ENCODE measurements around the gene MRPL47.

The MRPL47 gene

DNA sequence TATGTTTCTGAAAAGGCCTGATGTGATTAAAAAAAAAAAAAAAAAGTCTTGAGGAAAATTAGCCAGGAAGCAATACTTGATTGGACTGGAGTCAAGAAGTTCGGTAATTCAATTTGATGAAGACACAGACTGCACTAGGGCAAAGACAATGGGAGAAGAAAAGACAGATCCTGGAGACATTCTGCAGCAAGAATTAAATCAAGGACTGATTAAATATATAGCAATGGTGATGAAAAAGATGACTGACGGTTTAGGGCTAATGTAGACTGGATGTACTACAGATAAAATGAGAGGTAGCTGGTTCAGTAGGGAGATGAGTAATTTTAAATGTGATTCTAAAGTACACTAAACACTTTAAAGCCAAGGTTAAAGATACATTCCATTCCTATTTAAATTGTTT is 13.8 kb downstream of the MRPL47 start:
- no peak for DNase-seq

GRCh38 chr3:179589143-179589542 is 15.3 kb downstream of the MRPL47 start:
- no peak for DNase-seq

DNA sequence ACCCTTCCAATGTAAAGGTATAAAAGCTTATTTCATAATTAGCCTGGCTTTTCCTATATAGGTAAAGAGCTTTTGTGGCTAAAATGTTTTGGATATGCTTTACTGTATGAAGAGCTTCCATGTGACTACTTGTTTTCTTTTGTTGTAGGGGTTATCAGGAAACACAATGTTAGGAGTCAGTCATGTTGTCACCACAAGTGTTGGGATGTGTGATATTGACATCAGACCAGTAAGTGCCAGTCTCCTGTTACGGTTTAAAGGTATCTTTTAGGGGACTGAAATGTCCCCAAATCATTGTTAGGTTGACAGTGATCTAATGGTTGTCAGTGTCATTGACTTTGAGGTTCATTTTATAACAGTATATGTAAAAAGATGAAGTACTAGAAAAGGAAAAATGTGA is 23.4 kb downstream of the MRPL47 start:
- DNase-seq = no peak

- no peak for DNase-seq
Measured at GRCh38 chr3:179565496-179565895, 38.9 kb downstream of the MRPL47 start.

- peak; percentile 68 for DNase-seq
Measured at GRCh38 chr3:179563271-179563783, 41.1 kb downstream of the MRPL47 start.

GRCh38 chr3:179562591-179563270 is 41.7 kb downstream of the MRPL47 start, which contains the start of gene ACTL6A:
Gene ACTL6A, plus strand, starts transcription at chr3:179562926. Its CDS starts 167 bp downstream, at chr3:179563093.
- peak; percentile 100 for DNase-seq

- no peak for DNase-seq
Measured at GRCh38 chr3:179560791-179561190, 43.6 kb downstream of the MRPL47 start.

- peak; percentile 75 for DNase-seq
Measured at GRCh38 chr3:179558742-179559364, 45.6 kb downstream of the MRPL47 start.

DNA sequence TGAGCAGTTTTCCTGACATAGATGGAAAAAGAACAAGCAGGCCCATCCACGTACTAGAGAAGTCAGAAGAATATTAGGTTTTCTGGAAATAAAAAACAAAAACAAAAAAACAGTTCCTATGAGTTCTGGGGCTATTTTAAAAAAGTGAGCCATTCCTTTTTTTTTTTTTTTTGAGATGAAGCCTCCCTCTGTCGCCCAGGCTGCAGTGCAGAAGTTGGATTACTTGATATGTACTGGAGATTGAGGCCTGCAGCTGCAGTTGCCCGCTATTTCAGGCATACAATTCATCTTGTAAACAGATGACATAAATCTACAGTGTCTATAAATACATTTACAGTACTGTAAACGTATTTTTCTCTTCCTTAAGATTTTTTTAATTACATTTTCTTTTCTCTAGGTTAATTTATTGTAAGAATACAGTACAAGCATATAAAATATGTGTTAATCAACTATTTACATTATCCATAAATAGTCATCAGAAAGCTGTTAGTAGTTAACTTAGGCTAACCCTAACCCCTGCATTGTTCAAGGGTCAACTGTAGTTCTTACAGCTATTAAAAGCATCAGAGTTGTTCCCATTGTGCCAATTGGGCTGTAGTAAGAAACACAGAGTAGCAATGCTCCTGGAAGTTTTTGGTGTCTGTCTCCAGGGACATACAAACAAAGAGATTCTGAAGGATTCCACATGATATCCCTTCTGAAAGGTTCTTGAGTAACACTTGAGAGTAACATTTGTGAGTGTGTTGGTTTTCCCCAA is 52.9 kb downstream of the MRPL47 start:
- DNase-seq = no peak

GRCh38 chr3:179546814-179547241 is 57.6 kb downstream of the MRPL47 start:
- DNase-seq = no peak

- peak; percentile 92 for DNase-seq
Measured at GRCh38 chr3:179544981-179545645, 59.3 kb downstream of the MRPL47 start.

- no peak for DNase-seq
Measured at GRCh38 chr3:179542375-179542774, 62.1 kb downstream of the MRPL47 start.

DNA sequence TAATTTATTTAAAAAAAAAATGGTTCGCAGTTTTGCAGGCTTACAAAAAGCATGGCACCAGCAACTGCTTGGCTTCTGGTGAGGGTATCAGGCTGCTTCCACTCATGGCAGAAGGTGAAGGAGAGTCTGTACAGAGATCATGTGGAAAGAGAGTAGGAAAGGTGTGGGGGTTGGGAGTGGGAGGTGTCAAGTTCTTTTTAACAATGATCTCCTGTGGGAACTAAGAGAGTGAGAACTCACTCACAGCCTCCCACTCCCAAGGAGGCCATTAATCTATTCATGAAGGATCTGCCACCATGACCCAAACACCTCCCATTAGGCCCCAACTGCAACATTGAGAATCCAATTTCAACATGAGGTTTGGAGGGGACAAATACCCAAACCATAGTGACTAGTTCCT is 62.8 kb downstream of the MRPL47 start:
- DNase-seq = no peak

DNA sequence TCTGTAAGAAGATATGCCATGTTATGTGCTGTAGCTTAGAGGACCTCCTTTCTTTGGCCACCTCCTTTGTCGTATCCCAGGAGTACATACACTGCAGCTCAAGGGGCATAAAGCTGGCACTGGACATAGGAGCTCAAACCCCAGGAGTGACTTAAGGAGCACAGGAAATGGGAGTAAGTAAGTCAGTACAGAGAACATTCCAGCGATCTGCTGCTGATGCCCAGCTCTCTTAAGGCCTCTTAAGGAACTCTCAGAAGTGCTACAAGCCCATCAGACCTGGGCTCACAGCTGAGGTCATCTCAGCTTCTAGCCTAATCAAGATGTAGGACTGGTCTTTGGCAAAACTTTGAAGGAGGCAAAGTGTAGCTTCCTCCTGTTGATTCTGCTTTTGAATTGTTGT is 63.3 kb downstream of the MRPL47 start:
- DNase-seq = no peak
